ENCODE data around the gene INPP4B. TPM values are rescaled to one million over a fixed set of nuclear protein-coding genes. Genes with fewer than 3 reads are reported as not detected.

The INPP4B gene
- total RNA-seq, 1 experiment from 2014 or later = 114 TPM

- DNase-seq = no peak
- Mint-ChIP-seq H3K4me1 (ENCODE audit: low read depth, unreplicated experiment) (peaks cover 45% of the 10 kb centered on the region), H3K27ac (ENCODE audit: unreplicated experiment) (no peak overlapping the region), H3K27me3 (ENCODE audit: unreplicated experiment) (no peaks in the 10 kb centered on the region), H3K36me3 (ENCODE audit: insufficient read depth, unreplicated experiment) (peaks cover 26% of the 10 kb centered on the region), H3K4me3 (ENCODE audit: low read depth, unreplicated experiment) (no peak overlapping the region), H3K9me3 (ENCODE audit: low read depth, unreplicated experiment) (peaks cover 5% of the 10 kb centered on the region)
- intact Hi-C loops (cut with micrococcal nuclease; ENCODE audit: unreplicated experiment) = no loop called here
- no peak for TF ChIP-seq CTCF (IDR thresholded peaks at IDR 0.05; ENCODE audit: unreplicated experiment)
- no TSS peak for BruUV-seq (replicated peaks)
- CTCF ChIA-PET = no interaction called here
Measured at GRCh38 chr4:142363686-142364085, 482.4 kb downstream of the INPP4B start.

- Mint-ChIP-seq H3K27ac (ENCODE audit: unreplicated experiment) (peak overlapping the region; percentile 47), H3K27me3 (ENCODE audit: unreplicated experiment) (no peaks in the 10 kb centered on the region), H3K9me3 (ENCODE audit: low read depth, unreplicated experiment) (peaks cover 5% of the 10 kb centered on the region), H3K4me1 (ENCODE audit: low read depth, unreplicated experiment) (peaks cover 37% of the 10 kb centered on the region), H3K36me3 (ENCODE audit: insufficient read depth, unreplicated experiment) (peaks cover 17% of the 10 kb centered on the region), H3K4me3 (ENCODE audit: low read depth, unreplicated experiment) (no peak overlapping the region)
- no peak for DNase-seq
- no TSS peak for BruUV-seq (replicated peaks)
- intact Hi-C loops (cut with micrococcal nuclease; ENCODE audit: unreplicated experiment) = no loop called here
- CTCF ChIA-PET = no interaction called here
- TF ChIP-seq CTCF (IDR thresholded peaks at IDR 0.05; ENCODE audit: unreplicated experiment) = no peak
Measured at GRCh38 chr4:142361981-142362380, 484.1 kb downstream of the INPP4B start.

GRCh38 chr4:142360657-142361056, 485.4 kb downstream of the INPP4B start:
- no peak for DNase-seq
- Mint-ChIP-seq H3K36me3 (ENCODE audit: insufficient read depth, unreplicated experiment) (peaks cover 13% of the 10 kb centered on the region), H3K4me3 (ENCODE audit: low read depth, unreplicated experiment) (no peak overlapping the region), H3K27ac (ENCODE audit: unreplicated experiment) (no peak overlapping the region), H3K27me3 (ENCODE audit: unreplicated experiment) (no peaks in the 10 kb centered on the region), H3K4me1 (ENCODE audit: low read depth, unreplicated experiment) (peaks cover 37% of the 10 kb centered on the region), H3K9me3 (ENCODE audit: low read depth, unreplicated experiment) (peaks cover 5% of the 10 kb centered on the region)
- BruUV-seq (replicated peaks) = no TSS peak
- intact Hi-C loops (cut with micrococcal nuclease; ENCODE audit: unreplicated experiment) = no loop called here
- TF ChIP-seq CTCF (IDR thresholded peaks at IDR 0.05; ENCODE audit: unreplicated experiment) = no peak
- CTCF ChIA-PET = no interaction called here

- intact Hi-C loops (cut with micrococcal nuclease; ENCODE audit: unreplicated experiment) = loop anchor here (5.0 kb wide), 3 partner anchors 49 to 209 kb away; no protein-coding TSS in a partner anchor
- Mint-ChIP-seq H3K27me3 (ENCODE audit: unreplicated experiment) (no peaks in the 10 kb centered on the region), H3K36me3 (ENCODE audit: insufficient read depth, unreplicated experiment) (peaks cover 13% of the 10 kb centered on the region), H3K4me1 (ENCODE audit: low read depth, unreplicated experiment) (peaks cover 48% of the 10 kb centered on the region), H3K4me3 (ENCODE audit: low read depth, unreplicated experiment) (no peak overlapping the region), H3K27ac (ENCODE audit: unreplicated experiment) (no peak overlapping the region), H3K9me3 (ENCODE audit: low read depth, unreplicated experiment) (peaks cover 5% of the 10 kb centered on the region)
- CTCF ChIA-PET = interaction anchor here (0.7 kb wide), 1 partner anchor 45 kb away, joined by 5 read pairs; no protein-coding TSS in a partner anchor
- TF ChIP-seq CTCF (IDR thresholded peaks at IDR 0.05; ENCODE audit: unreplicated experiment) = no peak
- DNase-seq = no peak
- no TSS peak for BruUV-seq (replicated peaks)
Measured at GRCh38 chr4:142358656-142359055, 487.4 kb downstream of the INPP4B start.
